Esophagus (tissue), 2 donors: ENCODE results near the gene APBB2. TPM values are rescaled to one million over a fixed set of nuclear protein-coding genes. Genes with fewer than 3 reads are reported as not detected.

Experiments used
- H3K27ac ChIP-seq, 2 donors: one replicate each; pipeline ENCODE4 v1.5.1; 2013; ENCODE audit warnings: low read depth in 2 of 2, mild to moderate bottlenecking in 2 of 2, inconsistent platforms in 1 of 2, low read length in 1 of 2, moderate library complexity in 1 of 2
- H3K27me3 ChIP-seq, 2 donors: one replicate each; pipeline ENCODE4 v1.6.1; 2013; ENCODE audit warnings: low read length in 2 of 2, control low read depth in 1 of 2, mild to moderate bottlenecking in 1 of 2; ENCODE audit not compliant: insufficient read depth in 2 of 2, control insufficient read depth in 1 of 2
- H3K36me3 ChIP-seq, 2 donors: one replicate each; pipeline ENCODE4 v1.6.1; 2013; ENCODE audit warnings: low read length in 1 of 2; ENCODE audit not compliant: control insufficient read depth in 2 of 2, insufficient read depth in 2 of 2
- H3K4me1 ChIP-seq, 2 donors: one replicate each; pipeline ENCODE4 v1.6.1; 2013; ENCODE audit warnings: low read length in 1 of 2; ENCODE audit not compliant: control insufficient read depth in 2 of 2, insufficient read depth in 2 of 2
- H3K4me3 ChIP-seq, 2 donors: one replicate each; pipeline ENCODE4 v1.5.1; 2013; ENCODE audit warnings: low read length in 2 of 2, mild to moderate bottlenecking in 2 of 2, low read depth in 1 of 2, moderate library complexity in 1 of 2
- H3K9me3 ChIP-seq, 2 donors: one replicate each; pipeline ENCODE4 v1.6.1; 2013; ENCODE audit warnings: mild to moderate bottlenecking in 2 of 2, low read depth in 1 of 2, low read length in 1 of 2, moderate library complexity in 1 of 2; ENCODE audit not compliant: control insufficient read depth in 2 of 2, insufficient read depth in 1 of 2
- WGBS, 2 donors: extraction: QIAGEN DNeasy Blood & Tissue Kit; methylation state at CpG; one replicate each; pipeline ENCODE4 v1.1.7; 2013; 5-methylcytosine and 5-hydroxymethylcytosine counted together
- polyA plus RNA-seq, 2 donors: library from polyadenylated mRNA; stranded (reverse); fragments of 200-250 nt; gene quantifications; one replicate each; pipeline ENCODE4 v1.2.3, GENCODE V29; 2013
- donor health status: healthy with polysubstance abuse.
- donor health status: Bipolar disorder and iron deficiency.

The APBB2 gene
- polyA plus RNA-seq, 2 donors: 3.0 to 4.0 TPM

DNA sequence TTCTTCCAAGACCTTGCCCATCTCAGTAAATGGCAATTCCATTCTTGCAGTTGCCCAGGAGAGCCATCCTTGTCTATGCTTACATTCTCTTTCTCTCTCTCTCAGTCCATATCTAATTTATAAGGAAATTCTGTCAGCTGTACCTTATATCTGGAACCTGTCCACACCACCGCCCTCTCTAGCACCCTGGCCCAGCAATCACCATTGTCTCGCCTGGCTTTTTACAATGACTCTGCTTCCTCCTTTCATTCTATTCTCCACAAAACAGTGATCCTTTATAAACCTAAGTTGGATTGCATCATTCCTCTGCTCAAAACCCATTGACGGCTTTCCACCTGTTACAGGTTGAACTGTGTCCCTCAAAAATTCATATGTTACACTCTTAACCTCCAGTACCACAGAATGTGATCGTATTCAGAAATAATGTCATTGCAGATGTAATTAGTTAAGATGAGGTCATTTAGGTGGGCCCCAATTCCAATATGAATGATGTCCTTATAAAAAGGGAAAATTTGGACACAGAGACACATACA is 31.3 kb downstream of the APBB2 start:
- H3K4me3 ChIP-seq: no peak overlapping the region
- no peaks in the 10 kb centered on the region for H3K27me3 ChIP-seq
- H3K36me3 ChIP-seq: no peaks in the 10 kb centered on the region
- H3K4me1 ChIP-seq: no peaks in the 10 kb centered on the region
- H3K27ac ChIP-seq: no peak overlapping the region
- no peaks in the 10 kb centered on the region for H3K9me3 ChIP-seq
- 75 to 80% methylated on average over 4 of the region's 4 CpGs for WGBS, 2 donors

DNA sequence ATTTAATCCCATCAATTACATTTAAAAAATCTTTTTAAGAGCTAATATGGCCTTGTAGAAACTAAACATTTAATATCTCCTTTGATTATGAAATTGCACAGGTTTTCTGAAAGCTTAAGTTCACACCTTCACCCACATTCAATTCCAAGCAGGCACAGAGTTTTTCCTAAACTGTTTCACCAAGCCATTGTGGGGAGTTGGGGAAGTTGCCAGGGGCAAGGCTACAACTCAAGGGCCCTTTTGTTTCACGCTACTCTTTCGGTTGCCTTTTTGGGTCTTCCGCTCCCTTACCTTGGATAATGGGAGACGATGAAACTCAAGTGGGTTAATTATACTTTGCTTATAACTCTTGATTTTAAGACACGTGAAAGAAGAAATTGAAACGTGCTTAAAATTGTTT is 33.3 kb downstream of the APBB2 start:
- Histone ChIP-seq H3K27ac (no peak overlapping the region), H3K9me3 (no peaks in the 10 kb centered on the region), H3K4me3 (no peak overlapping the region), H3K4me1 (no peaks in the 10 kb centered on the region), H3K36me3 (no peaks in the 10 kb centered on the region), H3K27me3 (no peaks in the 10 kb centered on the region)
- 96% methylated on average over 6 of the region's 6 CpGs for WGBS, 2 donors

DNA sequence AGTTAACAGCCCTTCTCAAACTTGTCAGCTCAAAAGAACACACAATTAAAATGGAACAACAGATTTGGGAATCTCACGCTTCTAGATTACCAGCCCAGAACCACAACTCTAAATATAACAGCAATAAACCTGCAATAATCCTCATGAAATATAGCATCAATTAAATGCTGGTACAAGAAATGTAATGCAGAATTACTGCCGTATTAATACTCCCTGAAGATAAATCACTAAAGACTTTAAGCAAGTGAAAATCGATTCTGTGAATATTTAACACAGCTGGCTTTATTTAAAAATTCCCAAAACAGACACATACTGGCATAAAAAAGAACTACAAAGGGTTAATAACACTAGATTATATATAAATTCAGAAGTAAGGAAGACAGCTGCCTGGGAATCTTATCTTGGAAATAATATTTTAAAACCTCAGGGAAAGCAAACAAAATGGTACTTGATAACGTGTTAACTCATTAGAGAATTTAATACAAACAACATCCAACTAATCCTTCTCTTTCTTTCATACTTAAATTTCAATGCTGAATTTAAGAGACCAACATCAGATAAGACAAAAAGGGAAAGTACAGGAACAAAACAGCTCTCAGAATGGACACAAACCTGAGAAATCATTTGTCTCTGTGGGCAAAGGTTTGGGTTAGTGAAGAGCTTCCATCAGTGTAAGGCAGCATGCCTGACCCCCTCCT is 34.7 kb downstream of the APBB2 start:
- Histone ChIP-seq H3K27me3 (no peaks in the 10 kb centered on the region), H3K4me1 (no peaks in the 10 kb centered on the region), H3K4me3 (no peak overlapping the region), H3K27ac (no peak overlapping the region), H3K9me3 (no peaks in the 10 kb centered on the region), H3K36me3 (no peaks in the 10 kb centered on the region)
- 55 to 68% methylated on average over 4 of the region's 4 CpGs for WGBS, 2 donors

DNA sequence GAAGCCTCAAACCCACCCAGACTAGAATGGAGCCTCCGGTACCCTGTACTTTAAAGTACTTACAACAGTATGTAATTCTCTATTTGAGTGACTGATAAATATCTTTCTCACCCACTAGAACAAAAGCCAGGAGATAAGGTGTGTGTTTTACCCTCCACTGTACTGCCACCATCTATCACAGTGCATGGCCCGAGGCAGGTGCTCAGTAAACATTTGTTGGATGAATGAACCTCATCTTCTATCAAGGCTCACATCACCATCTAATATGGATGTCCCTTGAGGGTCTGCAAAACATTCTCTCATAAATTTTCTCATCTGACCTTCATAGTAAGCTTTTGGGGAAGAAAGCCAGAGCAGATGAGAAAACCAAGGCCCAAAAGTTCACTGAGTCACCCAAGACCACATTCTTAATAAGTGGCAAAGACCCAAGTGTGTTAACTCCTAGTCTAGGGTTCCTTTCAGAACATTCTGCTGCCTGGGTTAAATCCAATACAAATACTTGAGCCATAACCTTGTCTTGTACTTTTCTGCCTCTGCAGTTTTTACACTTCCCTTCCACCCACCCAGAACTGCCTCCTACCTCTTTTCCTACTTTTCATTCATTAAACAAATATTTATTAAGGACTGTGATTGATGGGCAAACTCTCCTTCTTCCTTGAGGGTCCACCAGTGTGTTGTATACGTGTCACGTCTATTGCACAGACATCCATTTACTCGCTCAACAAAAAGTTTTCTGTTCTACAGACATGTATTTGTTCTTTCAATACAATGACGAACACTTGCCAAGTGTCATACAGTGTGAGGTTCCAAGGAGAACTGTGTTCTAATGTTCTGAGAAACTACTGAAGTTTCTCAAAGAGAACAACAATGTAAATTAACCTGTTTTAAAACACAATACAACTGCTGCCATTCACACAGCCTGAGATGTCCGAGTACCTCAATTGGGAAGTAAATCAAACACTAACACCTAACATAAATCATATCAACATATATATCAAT is 35.7 kb downstream of the APBB2 start:
- Histone ChIP-seq H3K9me3 (no peaks in the 10 kb centered on the region), H3K4me1 (no peaks in the 10 kb centered on the region), H3K27me3 (no peaks in the 10 kb centered on the region), H3K36me3 (no peaks in the 10 kb centered on the region), H3K4me3 (no peak overlapping the region), H3K27ac (no peak overlapping the region)
- 60 to 64% methylated on average over 7 of the region's 7 CpGs for WGBS, 2 donors

DNA sequence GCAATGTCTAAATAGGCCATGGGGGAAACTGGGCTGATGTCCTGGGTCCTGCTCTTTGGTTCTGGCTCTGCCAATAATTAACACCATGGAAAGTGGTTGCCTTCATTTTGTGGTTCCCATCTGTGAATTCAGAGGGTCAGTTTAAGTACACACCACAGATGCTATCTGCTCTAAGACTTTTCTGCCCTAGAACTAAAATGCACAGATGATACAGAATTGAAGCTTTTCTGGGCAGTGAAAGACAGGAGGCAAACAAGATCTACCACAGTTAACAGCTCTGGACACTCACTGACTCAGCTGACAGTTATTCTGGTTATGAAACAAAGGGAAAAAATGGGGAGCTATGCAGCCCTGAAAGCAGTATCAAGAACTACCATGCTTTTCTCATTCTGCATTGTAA is 37.3 kb downstream of the APBB2 start:
- Histone ChIP-seq H3K27ac (no peak overlapping the region), H3K27me3 (no peaks in the 10 kb centered on the region), H3K4me1 (no peaks in the 10 kb centered on the region), H3K9me3 (no peaks in the 10 kb centered on the region), H3K36me3 (no peaks in the 10 kb centered on the region), H3K4me3 (no peak overlapping the region)

DNA sequence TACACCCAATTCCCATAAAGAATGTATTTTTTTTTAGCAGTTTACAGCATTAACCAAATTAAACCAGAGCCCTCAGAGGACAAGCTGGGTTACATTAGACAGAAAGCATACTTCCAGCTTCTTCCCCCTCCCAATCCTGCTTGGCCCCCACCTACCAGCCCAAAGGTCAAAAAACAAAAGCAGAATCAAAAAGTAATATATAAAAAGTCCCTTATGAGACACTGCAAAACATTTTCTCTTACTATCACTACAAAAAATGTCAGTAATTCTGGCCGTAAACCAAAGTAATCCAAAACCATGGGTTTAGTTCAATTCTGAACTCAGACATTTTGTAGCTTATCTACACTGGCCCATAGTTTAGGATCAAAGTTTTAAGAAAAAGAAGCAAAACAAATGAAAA is 38.0 kb downstream of the APBB2 start:
- H3K4me3 ChIP-seq: no peak overlapping the region
- H3K27me3 ChIP-seq: no peaks in the 10 kb centered on the region
- 73 to 80% methylated on average over 1 of the region's 1 CpG for WGBS, 2 donors
- no peak overlapping the region for H3K27ac ChIP-seq
- H3K9me3 ChIP-seq: no peaks in the 10 kb centered on the region
- H3K4me1 ChIP-seq: no peaks in the 10 kb centered on the region
- no peaks in the 10 kb centered on the region for H3K36me3 ChIP-seq

DNA sequence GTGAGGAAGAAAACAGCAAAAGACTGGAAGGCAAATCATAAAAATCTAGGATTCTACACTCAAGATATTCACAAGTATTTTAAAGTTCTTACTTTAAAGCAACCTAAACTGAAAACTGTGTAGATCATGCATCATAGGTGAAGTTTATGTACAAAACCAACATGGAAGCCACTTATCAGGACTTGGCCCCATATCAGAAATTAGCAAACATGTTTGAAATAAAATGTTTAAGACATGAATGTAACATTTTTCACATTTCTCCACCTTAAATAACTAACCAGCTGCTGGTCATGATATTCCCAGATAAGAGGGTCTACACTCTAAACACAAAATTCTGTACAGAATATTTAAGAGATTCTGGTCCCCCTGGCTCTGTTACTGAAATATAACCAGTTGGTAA is 38.5 kb downstream of the APBB2 start:
- Histone ChIP-seq H3K27ac (no peak overlapping the region), H3K4me1 (no peaks in the 10 kb centered on the region), H3K36me3 (no peaks in the 10 kb centered on the region), H3K4me3 (no peak overlapping the region), H3K27me3 (no peaks in the 10 kb centered on the region), H3K9me3 (no peaks in the 10 kb centered on the region)

DNA sequence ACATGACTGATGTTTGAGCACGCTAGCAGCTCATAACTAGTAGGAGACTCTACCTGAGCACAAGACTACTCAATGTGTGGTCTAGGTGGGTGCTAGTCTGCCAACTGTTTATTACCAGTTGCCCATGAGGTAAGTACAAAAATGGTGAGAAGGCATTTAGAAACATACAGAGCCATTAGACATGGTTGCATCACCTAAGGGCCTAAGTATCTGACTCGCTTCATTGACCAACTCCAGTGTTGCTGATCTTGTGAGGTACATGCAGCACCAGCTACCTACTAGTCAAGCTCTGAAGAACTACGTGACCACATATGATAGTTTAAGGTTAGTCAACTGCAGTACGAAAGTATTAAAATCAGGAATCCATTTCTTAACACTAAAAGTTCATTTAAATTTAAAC is 39.9 kb downstream of the APBB2 start:
- WGBS, 2 donors: 94 to 96% methylated on average over 4 of the region's 4 CpGs
- H3K4me1 ChIP-seq: no peaks in the 10 kb centered on the region

DNA sequence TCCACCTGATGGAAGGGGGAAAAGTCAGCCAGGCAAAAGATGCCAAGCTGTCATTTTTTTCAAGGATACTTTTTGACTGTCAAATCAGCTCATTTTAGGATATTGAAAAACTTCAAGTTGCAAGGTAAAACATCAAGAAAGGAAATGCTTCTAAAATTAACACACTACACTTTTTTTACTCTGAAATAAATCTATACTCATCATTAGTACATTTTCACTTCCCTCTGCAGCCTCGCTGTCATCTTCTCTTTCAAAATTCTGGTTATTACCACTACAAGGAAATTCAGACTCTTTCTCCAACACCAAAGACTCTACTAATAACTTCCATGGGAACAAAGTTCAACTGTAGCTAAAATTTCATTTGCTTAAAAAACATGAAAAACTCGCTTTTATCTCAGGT is 41.6 kb downstream of the APBB2 start:
- WGBS, 2 donors: 67 to 87% methylated on average over 2 of the region's 2 CpGs

More for the DNA sequence above, 39.9 kb downstream of the APBB2 start:
- Histone ChIP-seq H3K36me3 (no peaks in the 10 kb centered on the region), H3K27me3 (no peaks in the 10 kb centered on the region), H3K9me3 (no peaks in the 10 kb centered on the region), H3K27ac (no peak overlapping the region), H3K4me3 (no peak overlapping the region)

More for the DNA sequence above, 41.6 kb downstream of the APBB2 start:
- Histone ChIP-seq H3K27ac (no peak overlapping the region), H3K9me3 (no peaks in the 10 kb centered on the region), H3K27me3 (no peaks in the 10 kb centered on the region), H3K36me3 (no peaks in the 10 kb centered on the region), H3K4me3 (no peak overlapping the region), H3K4me1 (no peaks in the 10 kb centered on the region)
